Measurements from ENCODE around the gene FOXN1. TPM values are rescaled to one million over a fixed set of nuclear protein-coding genes. Genes with fewer than 3 reads are reported as not detected.

FOXN1 gene
- total RNA-seq, 1 experiment from 2014 or later, result not detected

DNA sequence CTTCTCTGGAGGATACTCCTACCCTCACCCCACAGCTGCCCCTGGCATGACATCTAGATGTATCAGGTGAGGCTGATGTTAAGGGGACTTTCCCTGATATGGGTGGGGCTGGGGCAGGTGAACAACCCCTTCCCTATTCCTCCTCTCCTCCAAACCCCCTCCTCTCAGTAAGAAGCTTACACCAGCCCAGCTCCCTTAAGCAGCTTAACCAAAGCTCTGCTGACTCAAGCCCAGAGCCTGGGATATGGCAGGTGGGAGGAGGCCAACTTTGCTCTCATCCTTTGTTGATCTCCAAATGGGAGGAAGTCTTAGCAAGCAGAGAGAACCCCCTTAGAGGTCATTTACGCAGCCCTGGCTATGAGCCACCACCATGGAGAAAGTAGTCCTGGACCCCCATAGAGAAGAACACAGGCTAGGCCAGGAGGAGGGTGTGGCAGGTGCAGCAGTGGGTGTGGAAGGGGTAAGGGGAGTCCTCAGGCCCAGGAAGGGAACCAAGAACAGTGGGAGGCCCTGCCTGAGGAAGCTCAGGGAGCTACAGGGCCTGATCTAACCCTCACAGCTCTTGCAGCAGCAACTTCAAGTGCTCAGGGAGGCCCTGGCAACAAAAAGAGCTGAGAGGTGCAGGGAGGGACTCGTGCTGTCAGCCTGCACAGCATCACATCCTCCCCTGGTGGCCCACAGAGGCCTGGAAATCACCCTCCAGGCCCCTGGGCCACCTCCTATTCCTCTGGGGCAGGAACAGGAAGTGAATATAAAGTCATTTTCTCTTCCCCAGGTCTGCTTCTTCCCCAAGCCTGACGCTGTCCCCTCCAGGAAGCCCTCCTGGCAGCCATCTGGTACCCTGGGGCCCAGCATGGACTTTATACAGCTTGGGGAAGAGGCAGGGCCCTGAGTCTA is 43.3 kb downstream of the FOXN1 start:
- no peak overlapping the region for H3K4me3 Mint-ChIP-seq
- DNase-seq (ENCODE audit: low spot score) (no peak), ATAC-seq (no peak)
- peaks cover 34% of the 10 kb centered on the region for H3K4me1 Mint-ChIP-seq
- TF ChIP-seq TP53 (CRISPR knock-in tag; IDR thresholded peaks at IDR 0.05) (no peak), NR3C1 (CRISPR knock-in tag; conservative IDR thresholded peaks at IDR 0.05; ENCODE audit: low read depth) (no peak), RELA (CRISPR knock-in tag; IDR thresholded peaks at IDR 0.05; ENCODE audit: borderline replicate concordance) (no peak), ZNF423 (CRISPR knock-in tag; IDR thresholded peaks at IDR 0.05) (no peak), NFYB (CRISPR knock-in tag; conservative IDR thresholded peaks at IDR 0.05; ENCODE audit: low read depth) (no peak), TEAD4 (CRISPR knock-in tag; IDR thresholded peaks at IDR 0.05) (no peak)
- TF ChIP-seq, protein P1, sequence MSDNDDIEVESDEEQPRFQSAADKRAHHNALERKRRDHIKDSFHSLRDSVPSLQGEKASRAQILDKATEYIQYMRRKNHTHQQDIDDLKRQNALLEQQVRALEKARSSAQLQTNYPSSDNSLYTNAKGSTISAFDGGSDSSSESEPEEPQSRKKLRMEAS (CRISPR knock-in tag; IDR thresholded peaks at IDR 0.05), result no peak
- TF ChIP-seq, protein P2, sequence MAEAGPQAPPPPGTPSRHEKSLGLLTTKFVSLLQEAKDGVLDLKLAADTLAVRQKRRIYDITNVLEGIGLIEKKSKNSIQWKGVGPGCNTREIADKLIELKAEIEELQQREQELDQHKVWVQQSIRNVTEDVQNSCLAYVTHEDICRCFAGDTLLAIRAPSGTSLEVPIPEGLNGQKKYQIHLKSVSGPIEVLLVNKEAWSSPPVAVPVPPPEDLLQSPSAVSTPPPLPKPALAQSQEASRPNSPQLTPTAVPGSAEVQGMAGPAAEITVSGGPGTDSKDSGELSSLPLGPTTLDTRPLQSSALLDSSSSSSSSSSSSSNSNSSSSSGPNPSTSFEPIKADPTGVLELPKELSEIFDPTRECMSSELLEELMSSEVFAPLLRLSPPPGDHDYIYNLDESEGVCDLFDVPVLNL (CRISPR knock-in tag; IDR thresholded peaks at IDR 0.05; ENCODE audit: borderline replicate concordance, low read depth), result no peak
- TF ChIP-seq, protein P3, sequence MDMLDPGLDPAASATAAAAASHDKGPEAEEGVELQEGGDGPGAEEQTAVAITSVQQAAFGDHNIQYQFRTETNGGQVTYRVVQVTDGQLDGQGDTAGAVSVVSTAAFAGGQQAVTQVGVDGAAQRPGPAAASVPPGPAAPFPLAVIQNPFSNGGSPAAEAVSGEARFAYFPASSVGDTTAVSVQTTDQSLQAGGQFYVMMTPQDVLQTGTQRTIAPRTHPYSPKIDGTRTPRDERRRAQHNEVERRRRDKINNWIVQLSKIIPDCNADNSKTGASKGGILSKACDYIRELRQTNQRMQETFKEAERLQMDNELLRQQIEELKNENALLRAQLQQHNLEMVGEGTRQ (CRISPR knock-in tag; IDR thresholded peaks at IDR 0.05), result no peak
- TF ChIP-seq, protein P4, sequence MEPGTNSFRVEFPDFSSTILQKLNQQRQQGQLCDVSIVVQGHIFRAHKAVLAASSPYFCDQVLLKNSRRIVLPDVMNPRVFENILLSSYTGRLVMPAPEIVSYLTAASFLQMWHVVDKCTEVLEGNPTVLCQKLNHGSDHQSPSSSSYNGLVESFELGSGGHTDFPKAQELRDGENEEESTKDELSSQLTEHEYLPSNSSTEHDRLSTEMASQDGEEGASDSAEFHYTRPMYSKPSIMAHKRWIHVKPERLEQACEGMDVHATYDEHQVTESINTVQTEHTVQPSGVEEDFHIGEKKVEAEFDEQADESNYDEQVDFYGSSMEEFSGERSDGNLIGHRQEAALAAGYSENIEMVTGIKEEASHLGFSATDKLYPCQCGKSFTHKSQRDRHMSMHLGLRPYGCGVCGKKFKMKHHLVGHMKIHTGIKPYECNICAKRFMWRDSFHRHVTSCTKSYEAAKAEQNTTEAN (CRISPR knock-in tag; IDR thresholded peaks at IDR 0.05), result no peak
- TF ChIP-seq, protein P5, sequence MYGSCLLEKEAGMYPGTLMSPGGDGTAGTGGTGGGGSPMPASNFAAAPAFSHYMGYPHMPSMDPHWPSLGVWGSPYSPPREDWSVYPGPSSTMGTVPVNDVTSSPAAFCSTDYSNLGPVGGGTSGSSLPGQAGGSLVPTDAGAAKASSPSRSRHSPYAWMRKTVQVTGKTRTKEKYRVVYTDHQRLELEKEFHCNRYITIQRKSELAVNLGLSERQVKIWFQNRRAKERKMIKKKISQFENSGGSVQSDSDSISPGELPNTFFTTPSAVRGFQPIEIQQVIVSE (CRISPR knock-in tag; IDR thresholded peaks at IDR 0.05; ENCODE audit: borderline replicate concordance), result no peak
- TF ChIP-seq, protein P6, sequence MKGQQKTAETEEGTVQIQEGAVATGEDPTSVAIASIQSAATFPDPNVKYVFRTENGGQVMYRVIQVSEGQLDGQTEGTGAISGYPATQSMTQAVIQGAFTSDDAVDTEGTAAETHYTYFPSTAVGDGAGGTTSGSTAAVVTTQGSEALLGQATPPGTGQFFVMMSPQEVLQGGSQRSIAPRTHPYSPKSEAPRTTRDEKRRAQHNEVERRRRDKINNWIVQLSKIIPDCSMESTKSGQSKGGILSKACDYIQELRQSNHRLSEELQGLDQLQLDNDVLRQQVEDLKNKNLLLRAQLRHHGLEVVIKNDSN (CRISPR knock-in tag; IDR thresholded peaks at IDR 0.05), result no peak
- no peak overlapping the region for H3K27ac Mint-ChIP-seq
- no peaks in the 10 kb centered on the region for H3K9me3 Mint-ChIP-seq
- POLR2A ChIA-PET, result no interaction called here
- CTCF ChIA-PET, result interaction anchor here (0.7 to 5.2 kb wide), 7 partner anchors 8 to 214 kb away, joined by 3 to 26 read pairs (median 4); partner anchors contain the start of genes ALDOC, IFT20 and TNFAIP1
- H3K36me3 Mint-ChIP-seq, result peaks cover 10% of the 10 kb centered on the region
- H3K27me3 Mint-ChIP-seq (ENCODE audit: low read depth), result no peaks in the 10 kb centered on the region

DNA sequence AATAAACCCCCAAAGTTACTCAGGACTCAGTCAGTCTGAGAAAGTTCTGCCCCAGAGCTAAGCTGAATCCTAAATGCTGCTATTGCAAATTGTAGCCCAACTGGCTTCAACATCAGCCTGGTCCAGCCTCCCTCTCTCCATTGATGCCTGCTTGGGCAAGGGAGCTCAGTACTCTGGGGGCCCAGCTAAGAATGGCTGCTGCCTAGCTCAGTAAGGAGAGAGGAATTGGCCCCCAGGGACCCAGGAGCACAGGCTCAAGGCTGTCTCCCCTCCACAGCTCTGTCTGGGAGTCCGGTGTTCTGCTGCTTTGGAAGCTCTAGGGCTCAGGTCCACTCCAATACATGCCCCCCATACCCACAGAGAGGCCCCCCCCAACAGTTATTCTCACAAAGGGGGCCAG is 44.7 kb downstream of the FOXN1 start:
- ChIA-PET CTCF (interaction anchor here (0.7 to 2.1 kb wide), 7 partner anchors 10 to 143 kb away, joined by 3 to 8 read pairs (median 5); partner anchors contain the start of genes ALDOC and PIGS), POLR2A (interaction anchor here (0.6 to 1.0 kb wide), 2 partner anchors 161 to 215 kb away, joined by 3 to 5 read pairs; partner anchors contain the start of genes IFT20, PROCA1 and TNFAIP1)
- H3K27me3 Mint-ChIP-seq (ENCODE audit: low read depth), result no peaks in the 10 kb centered on the region
- no peak for TF ChIP-seq SP1 (CRISPR knock-in tag; conservative IDR thresholded peaks at IDR 0.05)
- no peak for TF ChIP-seq ZNF423 (CRISPR knock-in tag; IDR thresholded peaks at IDR 0.05)
- TF ChIP-seq MYBL2 (CRISPR knock-in tag; IDR thresholded peaks at IDR 0.05), result no peak
- TF ChIP-seq, protein P7, sequence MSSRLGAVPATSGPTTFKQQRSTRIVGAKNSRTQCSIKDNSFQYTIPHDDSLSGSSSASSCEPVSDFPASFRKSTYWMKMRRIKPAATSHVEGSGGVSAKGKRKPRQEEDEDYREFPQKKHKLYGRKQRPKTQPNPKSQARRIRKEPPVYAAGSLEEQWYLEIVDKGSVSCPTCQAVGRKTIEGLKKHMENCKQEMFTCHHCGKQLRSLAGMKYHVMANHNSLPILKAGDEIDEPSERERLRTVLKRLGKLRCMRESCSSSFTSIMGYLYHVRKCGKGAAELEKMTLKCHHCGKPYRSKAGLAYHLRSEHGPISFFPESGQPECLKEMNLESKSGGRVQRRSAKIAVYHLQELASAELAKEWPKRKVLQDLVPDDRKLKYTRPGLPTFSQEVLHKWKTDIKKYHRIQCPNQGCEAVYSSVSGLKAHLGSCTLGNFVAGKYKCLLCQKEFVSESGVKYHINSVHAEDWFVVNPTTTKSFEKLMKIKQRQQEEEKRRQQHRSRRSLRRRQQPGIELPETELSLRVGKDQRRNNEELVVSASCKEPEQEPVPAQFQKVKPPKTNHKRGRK (CRISPR knock-in tag; IDR thresholded peaks at IDR 0.05; ENCODE audit: borderline replicate concordance), result no peak
- TF ChIP-seq TEAD4 (CRISPR knock-in tag; IDR thresholded peaks at IDR 0.05), result no peak
- no peak for TF ChIP-seq ZNF232 (CRISPR knock-in tag; IDR thresholded peaks at IDR 0.05)
- TF ChIP-seq FOXK1 (CRISPR knock-in tag; IDR thresholded peaks at IDR 0.05), result no peak
- no peak for TF ChIP-seq JAZF1 (CRISPR knock-in tag; IDR thresholded peaks at IDR 0.05)
- no peak for TF ChIP-seq FOXJ3 (CRISPR knock-in tag; IDR thresholded peaks at IDR 0.05; ENCODE audit: borderline replicate concordance)
- H3K4me1 Mint-ChIP-seq, result peaks cover 24% of the 10 kb centered on the region
- H3K27ac Mint-ChIP-seq, result no peak overlapping the region
- H3K9me3 Mint-ChIP-seq, result no peaks in the 10 kb centered on the region
- H3K4me3 Mint-ChIP-seq, result peak overlapping the region; percentile 97
- no peak for DNase-seq (ENCODE audit: low spot score)
- no peak for ATAC-seq
- peaks cover 19% of the 10 kb centered on the region for H3K36me3 Mint-ChIP-seq

All from WTC11 (cell line).